AG10803 (cell line): ENCODE results near the gene GPSM1.

Source experiments
- DNase-seq: peaks from one replicate; pipeline ENCODE4 v3.0.0; 2010; ENCODE audit warnings: low read depth
- H3K4me3 ChIP-seq: 2 replicates; pipeline ENCODE4 v1.5.1; 2011; ENCODE audit warnings: mild to moderate bottlenecking, low read length, control low read depth
- CTCF ChIP-seq: conservative IDR thresholded peaks from 2 replicates; pipeline ENCODE4 v1.5.1; 2011; ENCODE audit warnings: mild to moderate bottlenecking, low read length, control low read depth, inconsistent platforms

The GPSM1 gene

GRCh38 chr9:136372561-136373299 lies 45.4 kb downstream of the GPSM1 start:
- peak; percentile 26 for TF ChIP-seq CTCF
- DNase-seq, result peak; percentile 81
- peak overlapping the region; percentile 31 for H3K4me3 ChIP-seq

- peak within 1 kb of the TSS; percentile 31 for H3K4me3 ChIP-seq
- TF ChIP-seq CTCF, result no peak
- DNase-seq, result no peak
Measured at GRCh38 chr9:136373300-136374182, 46.2 kb downstream of the GPSM1 start, which contains the start of gene CARD9. Gene CARD9 (minus strand): TSS chr9:136373669. CDS start chr9:136372078, 1,591 bp downstream.

GRCh38 chr9:136374183-136374575 lies 46.8 kb downstream of the GPSM1 start:
- no peak for DNase-seq
- no peak overlapping the region for H3K4me3 ChIP-seq
- no peak for TF ChIP-seq CTCF

- DNase-seq, result no peak
- TF ChIP-seq CTCF, result no peak
- no peak overlapping the region for H3K4me3 ChIP-seq
Measured at GRCh38 chr9:136375096-136375495, 47.8 kb downstream of the GPSM1 start.

GRCh38 chr9:136376457-136376856 lies 49.1 kb downstream of the GPSM1 start:
- no peak for DNase-seq
- TF ChIP-seq CTCF, result no peak
- H3K4me3 ChIP-seq, result no peak overlapping the region

- DNase-seq, result no peak
- no peak overlapping the region for H3K4me3 ChIP-seq
Measured at GRCh38 chr9:136377341-136378169, 50.2 kb downstream of the GPSM1 start.

More at GRCh38 chr9:136377341-136378169, 50.2 kb downstream of the GPSM1 start:
- no peak for TF ChIP-seq CTCF
